Fibroblast of villous mesenchyme (primary cell): ENCODE measurements around the gene BMP8B. TPM values are rescaled to one million over a fixed set of nuclear protein-coding genes. Genes with fewer than 3 reads are reported as not detected.
A peak's percentile ranks its signal among the peaks of the same experiment; 100 is the strongest.

Experiments
- DNase-seq: peaks from one replicate; pipeline ENCODE4 v3.0.0-alpha.2; 2010; ENCODE audit warnings: low read depth
- H3K4me3 ChIP-seq: 2 replicates; pipeline ENCODE4 v1.5.1; 2011; ENCODE audit warnings: low read depth, mild to moderate bottlenecking, low read length
- total RNA-seq: library from RNA; depleted of rRNA; stranded (reverse); fragments of >200 nt; gene quantifications from 2 replicates; pipeline ENCODE4 v1.2.3, GENCODE V29; 2012
- TF ChIP-seq, protein P1 (sequence below): IDR thresholded peaks from 2 replicates; pipeline ENCODE4 v1.5.1; 2012; ENCODE audit warnings: low read depth, mild to moderate bottlenecking, low read length; ENCODE audit not compliant: insufficient read depth

Gene BMP8B
- total RNA-seq, 1 donor, result under 0.01 TPM

DNA sequence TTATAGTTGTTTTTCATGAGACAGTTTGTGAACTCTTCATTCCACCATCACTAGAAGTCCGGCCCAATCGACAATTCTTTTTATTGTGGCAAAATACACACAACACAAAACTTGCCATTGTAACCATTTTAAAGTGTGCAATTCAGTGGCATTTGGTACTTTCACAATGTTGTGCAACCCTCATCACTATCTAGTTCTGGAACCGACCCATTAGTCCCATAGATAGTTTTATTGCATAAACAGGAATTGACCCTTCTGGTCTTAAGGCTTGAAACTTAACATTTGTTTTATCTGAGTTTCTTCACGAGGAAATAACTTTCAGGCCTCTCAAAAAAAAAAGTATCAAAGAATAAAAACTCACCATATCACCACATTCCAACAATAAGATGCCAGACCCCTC, 58.8 kb downstream of the BMP8B start:
- TF ChIP-seq, protein P1, sequence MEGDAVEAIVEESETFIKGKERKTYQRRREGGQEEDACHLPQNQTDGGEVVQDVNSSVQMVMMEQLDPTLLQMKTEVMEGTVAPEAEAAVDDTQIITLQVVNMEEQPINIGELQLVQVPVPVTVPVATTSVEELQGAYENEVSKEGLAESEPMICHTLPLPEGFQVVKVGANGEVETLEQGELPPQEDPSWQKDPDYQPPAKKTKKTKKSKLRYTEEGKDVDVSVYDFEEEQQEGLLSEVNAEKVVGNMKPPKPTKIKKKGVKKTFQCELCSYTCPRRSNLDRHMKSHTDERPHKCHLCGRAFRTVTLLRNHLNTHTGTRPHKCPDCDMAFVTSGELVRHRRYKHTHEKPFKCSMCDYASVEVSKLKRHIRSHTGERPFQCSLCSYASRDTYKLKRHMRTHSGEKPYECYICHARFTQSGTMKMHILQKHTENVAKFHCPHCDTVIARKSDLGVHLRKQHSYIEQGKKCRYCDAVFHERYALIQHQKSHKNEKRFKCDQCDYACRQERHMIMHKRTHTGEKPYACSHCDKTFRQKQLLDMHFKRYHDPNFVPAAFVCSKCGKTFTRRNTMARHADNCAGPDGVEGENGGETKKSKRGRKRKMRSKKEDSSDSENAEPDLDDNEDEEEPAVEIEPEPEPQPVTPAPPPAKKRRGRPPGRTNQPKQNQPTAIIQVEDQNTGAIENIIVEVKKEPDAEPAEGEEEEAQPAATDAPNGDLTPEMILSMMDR, result no peak
- peak; percentile 6 for DNase-seq
- H3K4me3 ChIP-seq, result no peak overlapping the region

DNA sequence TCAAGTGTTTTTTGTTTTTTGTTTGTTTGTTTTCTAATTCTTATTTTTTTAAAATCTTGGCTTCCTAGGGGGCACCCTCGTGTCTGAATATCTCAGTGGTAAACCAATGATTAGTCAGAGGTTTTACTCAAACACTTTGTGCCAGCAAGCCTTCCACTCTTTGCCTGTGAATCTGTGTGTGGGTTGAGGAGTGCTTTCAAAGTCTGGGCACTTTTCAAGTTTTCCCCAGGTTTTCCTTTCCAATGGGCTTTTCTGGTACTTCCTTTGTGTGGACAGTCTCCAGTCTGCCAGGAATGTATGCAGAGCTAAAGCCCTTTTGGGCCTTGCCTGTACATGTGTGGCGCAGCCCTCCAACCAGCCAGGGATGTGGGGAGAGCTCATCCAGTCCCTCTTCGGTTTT, 59.6 kb downstream of the BMP8B start:
- no peak for DNase-seq
- no peak overlapping the region for H3K4me3 ChIP-seq
- TF ChIP-seq, protein P1, result no peak

DNA sequence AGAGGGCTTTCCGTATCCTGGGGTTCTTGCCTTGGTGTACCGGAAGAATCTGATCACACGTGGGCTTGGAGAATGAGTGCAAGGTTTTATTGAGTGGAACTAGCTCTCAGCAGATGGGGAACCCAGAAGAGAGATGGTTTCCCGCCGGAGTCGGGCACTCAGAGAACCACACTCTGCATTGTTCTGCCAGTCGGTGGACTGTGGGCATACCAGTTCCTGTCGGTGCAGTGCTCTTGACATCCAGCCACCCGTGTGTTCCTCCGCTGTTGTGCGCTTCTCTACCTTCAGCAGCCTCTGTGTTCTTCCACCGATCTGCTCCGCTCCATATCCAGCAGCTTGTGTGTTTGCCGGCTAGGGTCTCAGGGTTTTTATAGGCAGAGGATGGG, 60.7 kb downstream of the BMP8B start:
- DNase-seq, result no peak
- H3K4me3 ChIP-seq, result no peak overlapping the region
- TF ChIP-seq, protein P1, result no peak

DNA sequence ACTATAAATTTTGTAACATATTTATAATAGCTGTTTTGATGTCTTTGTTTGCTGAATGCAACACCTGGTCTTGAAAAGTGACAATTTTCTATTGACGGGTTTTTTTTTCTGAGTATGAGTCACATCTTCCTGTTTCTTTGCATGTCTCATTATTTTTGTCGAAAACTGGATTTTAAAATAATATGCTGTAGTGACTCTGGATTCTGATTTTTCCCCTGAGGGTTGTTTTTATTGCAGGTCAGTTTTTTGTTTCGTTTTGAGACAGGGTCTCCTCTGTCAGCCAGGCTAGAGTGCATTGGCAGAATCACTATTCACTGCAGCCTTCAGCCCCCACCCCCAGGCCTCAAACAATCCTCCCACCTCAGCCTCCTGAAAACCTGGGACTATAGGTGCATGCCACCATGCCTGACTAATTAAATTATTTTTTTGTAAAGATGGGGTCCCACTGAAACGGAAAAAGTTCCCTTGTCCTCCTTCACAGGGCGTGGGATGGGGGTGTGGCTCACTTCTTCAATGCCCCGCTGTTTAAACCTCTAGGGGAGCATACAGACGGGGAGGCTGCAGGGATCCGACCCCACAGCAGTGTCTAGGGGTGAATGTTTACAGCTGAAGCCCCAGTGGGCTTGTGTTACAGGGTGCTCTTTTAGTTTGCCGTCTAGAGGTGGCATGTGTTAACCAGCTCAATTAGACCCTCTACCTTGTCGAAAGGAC, 61.3 kb downstream of the BMP8B start:
- DNase-seq, result no peak
- TF ChIP-seq, protein P1, result no peak
- H3K4me3 ChIP-seq, result no peak overlapping the region

DNA sequence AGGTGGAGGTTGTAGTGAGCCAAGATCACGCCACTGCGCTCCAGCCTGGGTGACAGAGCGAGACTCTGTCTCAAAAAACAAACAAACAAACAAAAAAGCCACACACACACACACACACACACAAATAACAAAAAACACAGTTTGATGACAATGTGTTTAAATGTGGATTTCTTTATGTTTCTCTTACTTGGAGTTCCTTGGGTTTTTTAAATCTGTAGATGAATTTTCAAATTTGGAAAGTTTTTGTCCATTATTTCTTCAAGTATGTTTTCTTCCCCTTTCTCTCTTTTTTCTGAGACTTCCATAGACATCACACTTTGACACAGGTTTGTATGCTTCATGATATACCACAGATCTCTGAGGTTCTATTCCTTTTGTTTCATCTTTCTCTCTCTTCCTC, 62.1 kb downstream of the BMP8B start:
- DNase-seq, result no peak
- TF ChIP-seq, protein P1, result no peak
- no peak overlapping the region for H3K4me3 ChIP-seq

DNA sequence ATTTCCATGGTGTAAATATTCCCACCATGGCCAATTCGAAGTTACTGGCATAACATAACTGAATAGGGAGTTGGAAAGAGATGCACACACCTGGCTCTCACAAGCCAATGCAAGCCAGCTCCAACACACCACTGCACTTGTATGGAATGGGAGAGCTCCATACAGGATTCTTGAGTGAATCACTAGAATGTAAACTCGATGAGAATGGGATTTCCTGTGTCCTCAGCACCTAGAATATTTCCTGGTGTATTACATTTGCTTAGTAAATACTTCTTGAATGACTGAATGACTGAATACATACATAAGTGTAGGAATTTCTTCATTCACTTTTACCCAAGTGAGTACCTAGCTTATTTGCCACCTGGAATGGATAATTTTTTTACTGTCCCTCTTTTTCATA, 66.2 kb downstream of the BMP8B start:
- TF ChIP-seq, protein P1, result no peak
- no peak overlapping the region for H3K4me3 ChIP-seq
- no peak for DNase-seq

DNA sequence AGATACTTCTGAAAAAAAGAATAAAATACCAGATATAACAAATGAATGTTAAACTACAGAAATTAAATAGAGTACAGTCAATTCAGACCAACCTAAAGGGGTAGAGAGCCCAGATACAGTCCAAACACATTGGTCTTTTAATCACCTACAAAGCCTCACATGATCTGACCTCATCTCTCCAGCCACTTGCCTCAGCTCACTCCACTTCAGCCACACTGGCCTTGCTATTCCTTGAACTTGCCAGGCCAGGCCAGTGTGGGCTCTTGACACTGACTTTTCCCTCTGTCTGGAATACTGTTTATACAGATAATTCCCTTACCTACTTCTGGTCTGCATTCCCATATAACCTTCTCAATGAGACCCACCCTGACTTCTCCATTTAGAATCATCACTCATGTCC, 67.0 kb downstream of the BMP8B start:
- no peak overlapping the region for H3K4me3 ChIP-seq
- TF ChIP-seq, protein P1, result no peak
- DNase-seq, result no peak
